C4-2B (cell line): ENCODE measurements around the gene ARHGEF4.

Experiments used
- CTCF ChIP-seq: fragments of 450-650 bp; conservative IDR thresholded peaks from 2 replicates; pipeline ENCODE4 v1.5.1; 2017; ENCODE audit warnings: mild to moderate bottlenecking
- ZFX ChIP-seq: fragments of 450-650 bp; IDR thresholded peaks from 2 replicates; pipeline ENCODE4 v1.6.1; 2017

GRCh38 chr2:130832296-130832940 lies 4.3 kb upstream of the ARHGEF4 start:
- no peak for TF ChIP-seq CTCF
- no peak for TF ChIP-seq ZFX
